NCI-H187 treated with DMSO at 0.1 percent for 48 hours (cell line): ENCODE measurements around the gene IDI1.
"Not testable (repeated sequence)": the region's sequence is repeated elsewhere in the genome, so short reads cannot be mapped to it uniquely, and the experiment has no call there.

Experiments
- DNase-seq: peaks from one replicate; lab custom pipeline; 2025; lab: John Stamatoyannopoulos, UW

Gene IDI1

DNA sequence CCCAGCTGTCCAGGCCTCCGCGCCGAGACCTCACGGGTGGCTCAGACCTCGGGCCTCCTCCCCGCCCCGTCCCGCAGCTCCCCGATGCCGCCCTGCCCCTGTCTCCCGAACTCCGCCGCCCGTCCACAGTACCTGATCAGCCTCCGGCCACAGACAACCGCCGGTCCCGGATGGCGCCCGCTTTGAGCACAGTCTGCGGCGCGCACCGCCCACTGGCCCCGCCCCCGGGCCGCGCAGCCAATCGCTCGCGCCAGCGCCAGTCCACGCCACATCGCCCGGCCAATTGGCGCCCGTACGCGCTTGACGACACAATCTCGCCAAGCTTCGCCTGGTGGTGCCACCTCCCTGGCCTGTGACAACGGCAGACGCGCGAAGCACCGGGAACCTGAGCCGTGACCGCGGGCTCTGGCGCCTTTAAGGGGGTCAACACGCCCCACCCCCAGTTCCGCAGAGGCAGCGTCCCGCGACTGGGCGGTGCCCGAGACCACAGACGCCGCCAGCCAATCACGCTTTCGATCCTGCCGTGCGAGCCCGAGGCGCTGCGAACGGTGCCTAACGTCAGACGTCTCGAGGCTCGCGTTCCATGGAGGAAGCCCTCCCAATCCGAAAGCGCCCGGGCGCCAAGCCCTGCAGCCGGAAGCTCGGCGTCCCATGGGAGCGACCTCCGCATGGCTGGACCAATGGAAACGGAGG lies at the start of gene IDI1:
Gene IDI1, minus strand, starts transcription at position 388 of the 693 bp plus-strand sequence. Its CDS starts 116 bp downstream, at position 272.
- peak; percentile 88 for DNase-seq

DNA sequence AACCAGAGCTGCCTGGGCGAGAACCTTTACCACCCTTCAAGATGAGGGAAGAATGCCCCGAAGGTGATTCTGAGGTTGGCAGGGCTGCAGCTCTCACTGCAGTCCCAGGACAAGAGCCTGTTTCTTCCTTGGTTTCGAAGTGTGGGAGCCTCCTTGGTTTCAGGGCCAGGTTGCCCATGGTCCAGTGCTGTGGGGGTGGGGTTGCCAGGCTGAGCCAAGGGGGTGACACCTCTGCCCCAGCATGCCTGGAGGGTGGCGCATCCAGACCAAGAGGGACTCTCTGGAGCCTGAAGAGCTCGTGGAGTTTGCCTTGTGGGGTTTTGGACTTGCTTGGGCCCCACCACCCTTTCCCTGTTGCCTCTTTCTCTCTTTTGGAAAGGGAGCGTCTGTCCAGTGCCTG lies 48.5 kb upstream of the IDI1 start:
- DNase-seq, result no peak

DNA sequence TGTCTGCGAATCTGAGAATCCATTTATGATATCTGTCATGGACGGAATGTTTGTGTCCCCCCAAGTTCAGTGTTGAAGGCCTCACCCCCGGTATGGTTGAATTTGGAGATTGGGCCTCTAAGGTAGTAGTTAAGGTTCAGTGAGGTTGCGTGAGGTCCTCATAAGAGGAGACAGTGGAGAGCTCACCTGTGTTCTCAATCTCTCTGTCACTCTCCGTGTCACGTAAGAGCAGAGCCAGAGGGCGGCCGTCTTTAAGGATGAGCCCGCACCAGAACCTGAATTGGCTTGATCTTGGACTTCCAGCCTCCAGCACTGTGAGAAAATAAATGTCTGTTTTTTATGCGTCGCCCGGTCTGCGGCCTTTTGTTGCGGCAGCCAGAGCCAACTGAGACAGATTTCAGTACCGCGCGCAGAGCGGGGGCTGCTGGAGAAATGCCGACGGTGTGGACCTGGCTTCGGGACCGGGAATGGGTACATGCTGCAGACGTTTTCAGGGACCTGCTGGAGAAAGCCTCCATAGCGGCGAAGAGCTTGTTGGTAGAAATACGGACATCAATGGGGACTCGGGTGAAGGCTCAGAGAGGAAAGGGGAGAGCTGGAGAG lies 47.5 kb upstream of the IDI1 start:
- no peak for DNase-seq

GRCh38 chr10:1095498-1095897 lies 46.6 kb upstream of the IDI1 start:
- DNase-seq, result no peak

DNA sequence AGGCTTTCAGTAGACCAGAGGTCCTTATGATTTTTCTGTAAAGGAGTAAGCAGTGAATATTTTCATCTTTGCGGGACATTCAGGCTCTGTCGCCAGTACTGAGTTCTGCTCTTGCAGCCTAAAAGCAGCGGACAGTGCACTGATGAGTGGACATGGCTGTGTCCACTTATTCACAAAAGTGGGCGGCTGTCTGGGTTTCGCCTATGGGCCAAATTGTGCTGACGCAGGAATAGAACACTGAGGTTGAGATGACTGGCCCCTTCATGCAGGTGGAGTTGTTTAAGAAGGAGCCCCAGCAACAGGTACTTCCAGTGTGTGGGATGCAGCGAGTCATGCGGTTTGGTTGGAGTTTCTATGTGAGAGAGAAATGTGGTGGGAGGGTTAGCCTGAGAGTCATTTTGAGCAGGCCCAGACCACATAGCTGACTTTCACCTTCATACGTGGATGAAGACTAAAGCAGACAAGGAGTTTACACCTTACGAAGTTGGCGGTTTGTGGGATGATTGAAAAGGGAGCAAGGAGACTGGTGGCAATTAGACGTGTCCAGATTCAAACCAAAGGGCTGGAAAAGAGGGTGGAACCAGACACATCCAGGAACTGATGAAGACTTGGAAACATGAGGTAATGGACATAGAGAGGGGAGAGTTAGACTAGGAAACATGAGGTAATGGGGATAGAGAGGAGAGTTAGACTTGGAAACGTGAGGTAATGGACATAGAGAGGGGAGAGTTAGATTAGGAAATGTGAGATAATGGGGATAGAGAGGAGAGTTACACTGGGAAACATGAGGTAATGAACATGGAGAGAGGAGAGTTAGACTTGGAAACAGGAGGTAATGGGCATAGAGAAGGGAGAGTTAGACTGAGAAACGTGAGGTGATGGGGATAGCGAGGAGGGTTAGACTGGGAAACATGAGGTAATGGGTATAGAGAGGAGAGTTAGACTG lies 45.5 kb upstream of the IDI1 start:
- no peak for DNase-seq

DNA sequence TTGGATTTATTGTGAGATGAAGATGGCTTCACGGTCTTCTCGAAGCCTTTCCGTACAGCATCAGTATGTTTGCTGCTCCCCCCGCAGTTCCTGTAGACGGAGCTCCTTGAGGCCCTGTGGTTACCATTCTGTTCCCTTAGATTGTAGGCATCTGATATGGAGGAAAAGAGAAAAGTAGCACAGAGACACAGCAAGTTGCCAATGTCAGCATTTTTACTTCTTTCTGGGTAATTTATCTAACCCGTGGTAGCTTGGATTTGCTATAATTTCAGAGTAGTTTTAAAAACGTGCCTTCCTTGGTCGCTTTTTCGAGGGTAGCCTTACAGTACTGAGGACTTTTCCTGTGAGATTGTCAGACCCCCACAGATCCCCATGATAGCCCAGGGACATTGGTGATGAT lies 44.8 kb upstream of the IDI1 start:
- DNase-seq, result no peak

GRCh38 chr10:1090696-1091095 lies 41.8 kb upstream of the IDI1 start:
- DNase-seq, result no peak

DNA sequence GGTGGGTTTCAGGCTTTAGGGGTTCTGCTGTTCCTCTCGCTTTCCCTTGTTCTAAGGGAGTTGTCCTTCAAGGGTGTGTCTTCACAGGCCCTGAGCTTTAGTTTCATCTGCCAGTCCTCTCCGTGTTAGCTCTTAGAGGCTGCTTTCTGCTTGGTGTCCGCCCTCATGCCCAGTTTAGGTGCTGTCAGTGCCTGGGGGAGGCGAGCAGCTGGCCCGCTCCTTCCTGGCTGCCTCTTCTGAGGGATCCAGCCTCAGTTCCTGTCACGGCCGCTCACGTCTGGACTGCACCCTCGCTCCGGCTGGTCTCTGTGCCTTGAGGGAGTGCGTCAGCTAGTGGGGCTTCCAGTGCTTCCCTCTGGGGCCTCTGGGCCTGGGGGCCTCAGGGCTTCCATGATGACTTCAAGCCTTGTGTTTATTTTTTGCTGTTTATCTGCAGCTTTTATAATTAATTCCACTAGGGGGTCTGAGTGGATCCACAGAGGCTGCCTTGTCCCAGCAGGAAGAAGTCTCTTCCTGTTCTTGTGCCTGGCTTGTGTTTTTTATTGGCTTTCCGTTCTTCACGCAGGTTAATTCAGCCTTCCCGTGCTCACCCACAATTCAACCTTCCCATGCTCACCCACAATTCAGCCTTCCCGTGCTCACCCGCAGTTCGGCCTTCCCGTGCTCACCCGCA lies 40.2 kb upstream of the IDI1 start:
- no peak for DNase-seq

DNA sequence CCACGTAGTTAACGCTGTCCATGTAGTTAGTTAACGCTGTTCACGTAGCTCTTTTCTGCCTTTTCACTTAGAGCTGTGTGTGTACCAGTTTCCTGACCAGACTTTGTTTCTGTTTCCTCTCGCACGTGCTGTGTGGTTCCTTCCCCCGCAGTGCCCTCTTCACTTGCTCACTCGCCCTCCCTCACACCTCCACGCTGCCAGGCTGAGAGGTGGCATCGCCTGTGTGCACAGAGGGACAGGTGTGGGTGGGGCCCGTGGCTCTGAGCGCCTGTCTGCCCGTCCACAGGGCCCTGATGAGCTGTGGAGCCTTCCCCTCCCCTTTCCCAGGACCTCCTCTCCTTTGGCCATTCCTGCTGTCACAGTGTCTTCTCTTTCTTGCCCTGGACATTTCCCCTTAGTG lies 37.9 kb upstream of the IDI1 start:
- no peak for DNase-seq

DNA sequence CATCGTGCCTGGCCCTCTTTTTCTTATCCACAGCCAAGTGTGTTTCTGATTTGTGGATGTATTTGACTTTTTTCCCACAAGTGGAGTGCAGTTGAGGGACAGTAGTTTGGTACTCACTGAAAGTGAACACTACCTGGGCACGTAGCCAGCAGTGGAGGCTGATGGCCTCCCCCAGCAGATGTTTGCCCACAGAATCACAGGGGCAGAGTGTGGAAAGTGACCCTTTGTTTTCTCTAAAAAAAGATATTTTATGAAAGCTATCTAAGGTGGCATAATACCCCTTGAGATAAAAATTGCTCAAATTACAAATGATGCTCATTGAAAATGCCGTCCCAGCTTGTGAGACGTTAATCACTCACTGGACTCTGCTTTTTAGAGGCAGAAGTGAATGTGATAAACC lies 36.3 kb upstream of the IDI1 start:
- DNase-seq, result no peak

DNA sequence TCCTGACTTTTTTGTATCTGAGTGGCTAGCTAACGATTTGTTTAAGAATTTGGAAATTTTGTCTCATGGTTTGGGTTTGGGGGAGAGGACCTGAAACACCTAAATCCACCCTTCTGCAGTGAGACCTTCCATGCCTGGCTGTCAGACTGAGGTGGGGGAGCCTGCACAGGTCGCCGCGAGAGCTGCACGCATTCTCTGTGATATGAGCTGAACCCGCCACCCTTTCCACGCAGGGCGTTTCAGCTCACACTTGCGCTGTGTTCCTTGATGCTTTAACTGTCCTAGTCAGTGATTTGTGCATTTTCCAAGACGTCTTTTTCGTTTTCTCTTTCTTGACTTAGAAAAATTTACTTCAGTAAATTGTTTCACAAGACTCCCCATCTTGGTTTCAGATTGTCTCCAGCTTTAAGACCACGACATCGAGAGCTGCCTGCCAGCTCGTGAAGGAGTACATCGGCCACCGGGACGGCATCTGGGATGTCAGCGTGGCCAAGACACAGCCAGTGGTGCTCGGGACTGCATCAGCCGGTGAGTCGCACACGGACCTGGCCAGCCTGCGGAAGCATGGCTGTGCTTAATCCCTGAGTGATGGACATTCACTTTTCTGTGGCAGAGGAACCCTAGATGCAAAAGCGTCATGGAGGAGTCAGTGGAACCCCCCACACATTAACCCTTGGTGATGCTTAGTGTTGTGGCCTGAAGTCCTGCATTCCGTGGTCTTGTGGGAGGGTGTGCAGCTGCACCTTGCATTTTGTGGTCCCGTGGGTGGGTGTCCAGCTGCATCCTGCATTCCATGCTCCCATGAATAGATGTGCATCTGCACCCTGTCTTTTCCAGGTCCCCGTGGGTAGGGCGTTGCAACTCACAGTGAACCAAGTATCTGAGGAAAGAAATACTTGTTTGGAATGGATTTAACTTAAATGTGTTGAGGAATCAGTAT lies 35.4 kb upstream of the IDI1 start:
- DNase-seq, result no peak

DNA sequence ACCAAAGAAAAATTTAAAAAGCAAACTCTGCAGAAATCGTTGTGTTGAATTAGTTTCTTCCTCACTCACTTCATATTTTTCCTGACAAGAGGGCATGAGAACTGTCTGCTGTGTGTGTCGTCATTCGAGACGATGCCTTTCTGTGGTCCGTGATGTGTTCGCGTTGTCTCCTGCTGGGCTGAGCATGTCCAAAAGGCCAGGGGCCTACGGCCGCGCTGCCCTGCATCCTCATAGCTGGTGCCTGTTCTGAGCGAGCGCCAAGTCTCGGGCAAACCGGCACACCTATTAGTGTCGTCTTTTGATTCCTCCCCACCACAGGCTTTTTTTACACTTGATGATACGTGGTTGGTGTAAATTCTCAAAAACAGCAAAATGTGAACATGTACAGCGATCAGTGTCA lies 34.7 kb upstream of the IDI1 start:
- no peak for DNase-seq

DNA sequence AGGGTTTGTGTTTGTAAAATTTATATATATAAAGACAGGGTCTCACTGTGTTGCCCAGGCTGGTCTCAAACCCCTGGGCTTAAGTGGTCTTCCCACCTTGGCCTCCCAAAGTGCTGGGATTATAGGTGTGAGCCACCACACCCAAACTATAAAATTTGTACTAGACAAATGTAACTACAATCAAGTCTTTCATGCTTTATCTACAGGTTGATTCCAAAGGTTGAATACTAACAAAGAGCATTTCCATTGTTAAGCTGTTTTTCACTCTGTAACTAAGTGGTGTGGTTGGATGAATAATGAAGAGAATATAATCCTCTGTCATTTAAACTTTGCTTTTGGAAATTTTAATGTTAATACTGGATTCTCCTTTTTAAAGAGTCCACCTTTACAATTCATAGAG lies 29.7 kb upstream of the IDI1 start:
- no peak for DNase-seq

DNA sequence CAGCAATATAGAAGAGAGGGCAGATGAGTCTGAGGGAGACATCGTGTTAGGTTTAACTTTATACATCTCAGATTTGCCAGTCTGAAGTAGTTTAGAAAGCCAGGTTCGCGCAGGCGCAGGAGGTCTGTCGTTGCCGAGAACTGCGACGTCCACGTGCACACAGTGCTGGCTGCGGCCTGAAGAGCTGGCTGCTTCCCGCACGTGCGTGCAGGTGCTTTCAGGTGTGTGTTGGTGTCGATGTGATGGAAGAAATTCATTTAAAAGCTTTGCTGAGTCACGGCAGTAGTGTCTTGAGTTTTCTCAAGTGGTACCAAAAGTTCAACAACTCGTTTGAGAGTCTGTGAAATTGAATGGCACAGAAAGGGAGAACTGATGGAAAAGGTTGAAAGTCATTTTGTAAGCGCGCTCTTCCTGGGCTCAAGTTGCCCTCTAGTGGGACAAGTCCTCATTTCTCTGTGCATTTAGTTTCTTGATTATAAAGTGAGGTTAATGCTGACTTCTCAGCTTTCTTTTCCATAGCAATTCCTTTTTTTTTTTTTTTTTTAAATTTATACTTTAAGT lies 25.9 kb upstream of the IDI1 start:
- DNase-seq, result no peak

- DNase-seq, result no peak
Measured at GRCh38 chr10:1074052-1074747, 25.3 kb upstream of the IDI1 start.

- no peak for DNase-seq
Measured at GRCh38 chr10:1070919-1071318, 22.0 kb upstream of the IDI1 start.

- DNase-seq, result no peak
Measured at GRCh38 chr10:1068380-1069361, 19.8 kb upstream of the IDI1 start.

DNA sequence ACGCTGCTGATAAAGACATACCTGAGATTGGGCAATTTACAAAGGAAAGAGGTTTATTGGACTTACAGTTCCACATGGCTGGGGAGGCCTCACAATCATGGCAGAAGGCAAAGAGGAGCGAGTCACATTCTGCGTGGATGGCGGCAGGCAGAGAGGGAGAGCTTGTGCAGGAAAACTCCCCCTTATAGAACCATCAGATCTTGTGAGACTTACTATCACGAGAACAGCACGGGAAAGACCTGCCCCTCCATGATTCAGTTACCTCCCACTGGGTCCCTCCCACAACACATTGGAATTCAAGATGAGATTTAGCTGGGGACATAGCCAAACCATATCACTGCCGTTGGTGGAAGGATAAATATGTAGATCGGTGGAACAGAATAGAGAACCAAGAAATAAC lies 17.8 kb upstream of the IDI1 start:
- DNase-seq, result not testable (repeated sequence)

GRCh38 chr10:1064964-1065247 lies 16.0 kb upstream of the IDI1 start:
- no peak for DNase-seq
